Measurements from ENCODE around the gene FUCA1. TPM values are rescaled to one million over a fixed set of nuclear protein-coding genes. Genes with fewer than 3 reads are reported as not detected.

Gene FUCA1
- total RNA-seq, 1 experiment from 2014 or later = 30.9 TPM

- peaks cover 17% of the 10 kb centered on the region; the same call in 1 of the 2 replicates for H3F3A ChIP-seq (ENCODE audit: insufficient read depth, low read depth)
- H2AFZ ChIP-seq = no peak overlapping the region
- peak overlapping the region; percentile 84; the same call in 1 of the 2 replicates for H3K27ac ChIP-seq
- POLR2A ChIA-PET (ENCODE audit: unreplicated experiment) = no interaction called here
- no TSS peak for BruUV-seq (replicated peaks)
- no peak for TF ChIP-seq CTCF (conservative IDR thresholded peaks at IDR 0.05)
- no peak for TF ChIP-seq EZH2 (IDR thresholded peaks at IDR 0.05; ENCODE audit: low read depth)
- peaks cover 31% of the 10 kb centered on the region for H3K4me1 ChIP-seq (replicated peaks; ENCODE audit: insufficient read depth)
- H3K9me2 ChIP-seq (ENCODE audit: insufficient read depth) = no peaks in the 10 kb centered on the region
- no peak overlapping the region for H3K4me3 ChIP-seq
- no peaks in the 10 kb centered on the region for H4K20me1 ChIP-seq (ENCODE audit: insufficient read depth)
- no peaks in the 10 kb centered on the region for H3K36me3 ChIP-seq (ENCODE audit: low read depth)
- CTCF ChIA-PET = no interaction called here
- H3K27me3 ChIP-seq (ENCODE audit: insufficient read depth, low read depth) = no peaks in the 10 kb centered on the region
- H3K79me2 ChIP-seq (ENCODE audit: low read depth) = no peaks in the 10 kb centered on the region
- intact Hi-C loops (cut with micrococcal nuclease; ENCODE audit: unreplicated experiment) = loop anchor here (2.0 kb wide), 1 partner anchor 39 kb away; no protein-coding TSS in a partner anchor
- no peaks in the 10 kb centered on the region for H3K9me3 ChIP-seq (ENCODE audit: insufficient read depth, low read depth)
- DNase-seq = no peak
- H3K4me2 ChIP-seq = 0 out of 2 replicates have a peak overlapping the region, but pooled peaks have one; percentile 23
Measured at GRCh38 chr1:23905461-23906025, 37.5 kb upstream of the FUCA1 start.

- intact Hi-C loops (cut with micrococcal nuclease; ENCODE audit: unreplicated experiment) = loop anchor here (2.0 kb wide), 1 partner anchor 38 kb away; no protein-coding TSS in a partner anchor
- ChIA-PET CTCF (no interaction called here), POLR2A (ENCODE audit: unreplicated experiment) (no interaction called here)
- peak; percentile 74 to 86 for DNase-seq
- Histone ChIP-seq H3K9me3 (ENCODE audit: insufficient read depth, low read depth) (no peaks in the 10 kb centered on the region), H3K4me1 (replicated peaks; ENCODE audit: insufficient read depth) (peaks cover 31% of the 10 kb centered on the region), H3K9me2 (ENCODE audit: insufficient read depth) (no peaks in the 10 kb centered on the region), H3K79me2 (ENCODE audit: low read depth) (no peaks in the 10 kb centered on the region), H4K20me1 (ENCODE audit: insufficient read depth) (no peaks in the 10 kb centered on the region), H3K27me3 (ENCODE audit: insufficient read depth, low read depth) (no peaks in the 10 kb centered on the region), H3K36me3 (ENCODE audit: low read depth) (no peaks in the 10 kb centered on the region), H3K4me3 (no peak overlapping the region), H3K4me2 (peak overlapping the region; percentile 70), H3K27ac (peak overlapping the region; percentile 84), H2AFZ (no peak overlapping the region), H3F3A (ENCODE audit: insufficient read depth, low read depth) (peaks cover 17% of the 10 kb centered on the region; the same call in 1 of the 2 replicates)
- BruUV-seq (replicated peaks) = no TSS peak
- no peak for TF ChIP-seq EZH2 (IDR thresholded peaks at IDR 0.05; ENCODE audit: low read depth)
- no peak for TF ChIP-seq CTCF (conservative IDR thresholded peaks at IDR 0.05)
Measured at GRCh38 chr1:23904748-23905357, 36.8 kb upstream of the FUCA1 start.

- intact Hi-C loops (cut with micrococcal nuclease; ENCODE audit: unreplicated experiment) = loop anchor here (2.0 kb wide), 1 partner anchor 37 kb away; no protein-coding TSS in a partner anchor
- H3K79me2 ChIP-seq (ENCODE audit: low read depth) = no peaks in the 10 kb centered on the region
- no peak overlapping the region for H3K4me3 ChIP-seq
- no peaks in the 10 kb centered on the region for H3K9me2 ChIP-seq (ENCODE audit: insufficient read depth)
- H3F3A ChIP-seq (ENCODE audit: insufficient read depth, low read depth) = peaks cover 17% of the 10 kb centered on the region; the same call in 1 of the 2 replicates
- 0 out of 2 replicates have a peak overlapping the region, but pooled peaks have one; percentile 84 for H3K27ac ChIP-seq
- no peak for DNase-seq
- POLR2A ChIA-PET (ENCODE audit: unreplicated experiment) = interaction anchor here (0.5 to 0.7 kb wide), 5 partner anchors 39 to 246 kb away, joined by 5 to 43 read pairs (median 24); no protein-coding TSS in a partner anchor
- no peak overlapping the region for H2AFZ ChIP-seq
- H3K36me3 ChIP-seq (ENCODE audit: low read depth) = no peaks in the 10 kb centered on the region
- H3K9me3 ChIP-seq (ENCODE audit: insufficient read depth, low read depth) = no peaks in the 10 kb centered on the region
- H3K27me3 ChIP-seq (ENCODE audit: insufficient read depth, low read depth) = no peaks in the 10 kb centered on the region
- CTCF ChIA-PET = interaction anchor here (1.0 kb wide), 1 partner anchor 132 kb away, joined by 6 read pairs; no protein-coding TSS in a partner anchor
- H4K20me1 ChIP-seq (ENCODE audit: insufficient read depth) = no peaks in the 10 kb centered on the region
- BruUV-seq (replicated peaks) = no TSS peak
- TF ChIP-seq EZH2 (IDR thresholded peaks at IDR 0.05; ENCODE audit: low read depth) (no peak), CTCF (conservative IDR thresholded peaks at IDR 0.05) (no peak)
- H3K4me2 ChIP-seq = 0 out of 2 replicates have a peak overlapping the region, but pooled peaks have one; percentile 70
- H3K4me1 ChIP-seq (replicated peaks; ENCODE audit: insufficient read depth) = peaks cover 25% of the 10 kb centered on the region
Measured at GRCh38 chr1:23903754-23904153, 35.7 kb upstream of the FUCA1 start.

Data from PC-9 (cell line).